Testis (tissue), 2 donors: ENCODE results near the gene CAMTA1.

Source experiments
- POLR2A ChIP-seq: fragments of 450-650 bp; IDR thresholded peaks from one replicate; pipeline ENCODE4 v1.6.1; 2017; ENCODE audit warnings: antibody characterized with exemption, mild to moderate bottlenecking, moderate library complexity
- TF ChIP-seq, protein P1 (sequence below), 3 experiments: fragments of 450-650 bp in 2 of 3; fragments of 200-600 bp in 1 of 3; sonication (generic) in 1 of 3; IDR thresholded peaks; one replicate each; pipeline ENCODE4 v1.5.1; 2016 to 2019; ENCODE audit warnings: antibody characterized with exemption in 3 of 3, mild to moderate bottlenecking in 2 of 3, moderate library complexity in 1 of 3

DNA sequence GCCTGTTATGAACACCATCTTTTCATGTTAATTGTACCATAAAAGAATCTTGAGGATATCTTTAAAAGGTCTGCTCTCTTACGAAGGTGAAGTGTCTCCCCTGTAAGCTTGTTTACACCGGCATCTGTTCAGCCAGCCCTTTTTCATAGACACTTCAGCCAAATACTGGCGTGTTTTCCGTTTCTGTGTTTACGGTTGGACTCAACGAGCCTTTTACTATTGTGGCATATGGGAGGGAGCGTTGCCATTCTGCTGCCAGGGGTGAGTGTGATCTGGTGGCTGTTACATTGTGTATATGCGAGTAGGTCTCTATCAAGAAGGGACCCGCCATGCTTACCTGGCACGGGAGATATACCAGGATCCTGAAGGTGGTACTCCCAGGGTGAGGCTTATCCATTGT is 433.8 kb downstream of the CAMTA1 start:
- TF ChIP-seq, protein P1, sequence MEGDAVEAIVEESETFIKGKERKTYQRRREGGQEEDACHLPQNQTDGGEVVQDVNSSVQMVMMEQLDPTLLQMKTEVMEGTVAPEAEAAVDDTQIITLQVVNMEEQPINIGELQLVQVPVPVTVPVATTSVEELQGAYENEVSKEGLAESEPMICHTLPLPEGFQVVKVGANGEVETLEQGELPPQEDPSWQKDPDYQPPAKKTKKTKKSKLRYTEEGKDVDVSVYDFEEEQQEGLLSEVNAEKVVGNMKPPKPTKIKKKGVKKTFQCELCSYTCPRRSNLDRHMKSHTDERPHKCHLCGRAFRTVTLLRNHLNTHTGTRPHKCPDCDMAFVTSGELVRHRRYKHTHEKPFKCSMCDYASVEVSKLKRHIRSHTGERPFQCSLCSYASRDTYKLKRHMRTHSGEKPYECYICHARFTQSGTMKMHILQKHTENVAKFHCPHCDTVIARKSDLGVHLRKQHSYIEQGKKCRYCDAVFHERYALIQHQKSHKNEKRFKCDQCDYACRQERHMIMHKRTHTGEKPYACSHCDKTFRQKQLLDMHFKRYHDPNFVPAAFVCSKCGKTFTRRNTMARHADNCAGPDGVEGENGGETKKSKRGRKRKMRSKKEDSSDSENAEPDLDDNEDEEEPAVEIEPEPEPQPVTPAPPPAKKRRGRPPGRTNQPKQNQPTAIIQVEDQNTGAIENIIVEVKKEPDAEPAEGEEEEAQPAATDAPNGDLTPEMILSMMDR (IDR thresholded peaks at IDR 0.05): no peak
- TF ChIP-seq POLR2A: no peak
